BLaER1 treated with 17β-estradiol and CSF1 and Interleukin-3, amounts not matched to agents 10 nM and 100 nM (cell line): ENCODE measurements around the gene SRGN.
A peak's percentile ranks its signal among the peaks of the same experiment; 100 is the strongest.
"Not testable (repeated sequence)": the region's sequence is repeated elsewhere in the genome, so short reads cannot be mapped to it uniquely, and the experiment has no call there.

Experiments used
- H3K27ac ChIP-seq, 11 experiments: shearing (Covaris generic); formaldehyde crosslinking; 2 replicates each; pipeline ENCODE4 v1.8.1; 2022
- H3K27me3 ChIP-seq, 11 experiments: shearing (Covaris generic); formaldehyde crosslinking; 2 replicates each; pipeline ENCODE4 v1.8.1; 2022
- H3K36me3 ChIP-seq, 11 experiments: shearing (Covaris generic); formaldehyde crosslinking; 2 replicates each; pipeline ENCODE4 v1.8.1; 2022
- H3K4me1 ChIP-seq, 10 experiments: shearing (Covaris generic); formaldehyde crosslinking; 2 replicates each; pipeline ENCODE4 v1.8.1; 2022
- H3K4me2 ChIP-seq, 11 experiments: shearing (Covaris generic); formaldehyde crosslinking; 2 replicates each; pipeline ENCODE4 v1.8.1; 2022
- H3K4me3 ChIP-seq, 10 experiments: shearing (Covaris generic); formaldehyde crosslinking; 2 replicates each; pipeline ENCODE4 v1.8.1; 2022
- H3K9ac ChIP-seq, 11 experiments: shearing (Covaris generic); formaldehyde crosslinking; 2 replicates each; pipeline ENCODE4 v1.8.1; 2022
- H3K9me3 ChIP-seq, 11 experiments: shearing (Covaris generic); formaldehyde crosslinking; replicated peaks in 1 of 11; 2 replicates each; pipeline ENCODE4 v1.8.1; 2022
- H4K20me1 ChIP-seq, 11 experiments: shearing (Covaris generic); formaldehyde crosslinking; 2 replicates each; pipeline ENCODE4 v1.8.1; 2022
- Cebpa-rat ChIP-seq, 11 experiments: shearing (Covaris generic); IDR thresholded peaks; 2 replicates each; pipeline ENCODE4 v1.8.1; 2022

The SRGN gene, protein sequence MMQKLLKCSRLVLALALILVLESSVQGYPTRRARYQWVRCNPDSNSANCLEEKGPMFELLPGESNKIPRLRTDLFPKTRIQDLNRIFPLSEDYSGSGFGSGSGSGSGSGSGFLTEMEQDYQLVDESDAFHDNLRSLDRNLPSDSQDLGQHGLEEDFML

GRCh38 chr10:69087590-69088470 lies at the start of gene SRGN:
SRGN (plus strand) TSS chr10:69088103; CDS start chr10:69088158, 55 bp downstream.
- Histone ChIP-seq H3K27ac (peak within 1 kb of the TSS; percentile 82 to 98 (median 93)), H3K27me3 (no peaks in the 10 kb centered on the region), H3K4me2 (peak within 1 kb of the TSS; percentile 81 to 97 (median 90)), H3K36me3 (peaks cover 0 to 45% (median 37%) of the 10 kb centered on the region in 11 experiments; a peak in 16 of 22 replicates), H3K4me1 (peaks cover 44 to 72% (median 52%) of the 10 kb centered on the region in 10 experiments), H3K9me3 (peaks cover 0 to 17% (median 0%) of the 10 kb centered on the region in 11 experiments; a peak in 1 of 22 replicates), H3K9ac (peak within 1 kb of the TSS; percentile 80 to 98 (median 91)), H3K4me3 (peak within 1 kb of the TSS; percentile 51 to 91 (median 80)), H4K20me1 (peaks cover 0 to 44% (median 34%) of the 10 kb centered on the region in 11 experiments; a peak in 15 of 22 replicates)
- no peak for TF ChIP-seq Cebpa-rat (IDR thresholded peaks at IDR 0.05)

GRCh38 chr10:69040904-69041303 lies 47.0 kb upstream of the SRGN start:
- not testable (repeated sequence) for H3K27me3 ChIP-seq, H3K36me3 ChIP-seq, H3K4me2 ChIP-seq, H3K9ac ChIP-seq, H3K9me3 ChIP-seq, H4K20me1 ChIP-seq, H3K4me3 ChIP-seq, H3K27ac ChIP-seq
- H3K4me1 ChIP-seq = peaks cover 5 to 50% (median 27%) of the 10 kb centered on the region in 10 experiments

- TF ChIP-seq Cebpa-rat (IDR thresholded peaks at IDR 0.05) = no peak
- Histone ChIP-seq H3K4me2 (peak overlapping the region in 3 of 11 experiments; percentile 18 to 50 (median 37); a peak in 4 of 22 replicates), H3K9me3 (no peaks in the 10 kb centered on the region), H3K36me3 (no peaks in the 10 kb centered on the region), H4K20me1 (no peaks in the 10 kb centered on the region), H3K4me3 (no peak overlapping the region), H3K9ac (no peak overlapping the region), H3K4me1 (peaks cover 9 to 65% (median 41%) of the 10 kb centered on the region in 10 experiments), H3K27ac (peak overlapping the region in 3 of 11 experiments; percentile 32 to 40 (median 35); a peak in 8 of 22 replicates), H3K27me3 (no peaks in the 10 kb centered on the region)
Measured at GRCh38 chr10:69042417-69042816, 45.5 kb upstream of the SRGN start.

DNA sequence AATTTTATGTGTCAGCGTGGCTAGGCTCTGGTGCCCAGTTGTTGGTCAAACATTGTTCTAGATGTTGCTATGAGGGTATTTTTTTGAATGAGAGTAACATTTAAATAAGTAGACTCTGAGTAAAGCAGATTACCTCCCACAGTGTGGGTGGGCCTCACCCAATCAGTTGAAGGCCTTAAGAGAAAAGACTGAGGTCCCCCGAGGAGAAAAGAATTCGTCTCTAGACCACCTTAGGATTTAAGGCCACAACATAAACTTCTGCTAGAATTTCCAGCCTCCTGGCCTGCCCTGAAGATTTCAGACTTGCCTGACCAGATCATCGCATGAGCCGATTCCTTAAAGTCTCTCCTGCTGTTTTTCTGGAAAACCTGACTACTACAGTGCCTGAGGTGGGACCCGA lies 45.1 kb upstream of the SRGN start:
- Histone ChIP-seq H4K20me1 (no peaks in the 10 kb centered on the region), H3K27ac (peak overlapping the region in 4 of 11 experiments; percentile 6 to 40 (median 36); a peak in 5 of 22 replicates), H3K9ac (no peak overlapping the region; a peak in 1 of 22 replicates), H3K4me2 (peak overlapping the region in 3 of 11 experiments; percentile 18 to 50 (median 37); a peak in 4 of 22 replicates), H3K4me1 (peaks cover 9 to 70% (median 45%) of the 10 kb centered on the region in 10 experiments), H3K4me3 (no peak overlapping the region), H3K36me3 (no peaks in the 10 kb centered on the region), H3K27me3 (no peaks in the 10 kb centered on the region), H3K9me3 (no peaks in the 10 kb centered on the region)
- no peak for TF ChIP-seq Cebpa-rat (IDR thresholded peaks at IDR 0.05)

- Histone ChIP-seq H3K27me3 (no peaks in the 10 kb centered on the region), H4K20me1 (no peaks in the 10 kb centered on the region), H3K4me3 (no peak overlapping the region), H3K9me3 (no peaks in the 10 kb centered on the region), H3K36me3 (no peaks in the 10 kb centered on the region), H3K9ac (peak overlapping the region in 7 of 11 experiments; percentile 6 to 78 (median 38); a peak in 9 of 22 replicates), H3K4me1 (peaks cover 9 to 71% (median 50%) of the 10 kb centered on the region in 10 experiments), H3K27ac (peak overlapping the region in 9 of 11 experiments; percentile 52 to 99 (median 83); a peak in 16 of 22 replicates), H3K4me2 (peak overlapping the region in 6 of 11 experiments; percentile 52 to 84 (median 78); a peak in 12 of 22 replicates)
- no peak for TF ChIP-seq Cebpa-rat (IDR thresholded peaks at IDR 0.05)
Measured at GRCh38 chr10:69043931-69044531, 43.9 kb upstream of the SRGN start.

DNA sequence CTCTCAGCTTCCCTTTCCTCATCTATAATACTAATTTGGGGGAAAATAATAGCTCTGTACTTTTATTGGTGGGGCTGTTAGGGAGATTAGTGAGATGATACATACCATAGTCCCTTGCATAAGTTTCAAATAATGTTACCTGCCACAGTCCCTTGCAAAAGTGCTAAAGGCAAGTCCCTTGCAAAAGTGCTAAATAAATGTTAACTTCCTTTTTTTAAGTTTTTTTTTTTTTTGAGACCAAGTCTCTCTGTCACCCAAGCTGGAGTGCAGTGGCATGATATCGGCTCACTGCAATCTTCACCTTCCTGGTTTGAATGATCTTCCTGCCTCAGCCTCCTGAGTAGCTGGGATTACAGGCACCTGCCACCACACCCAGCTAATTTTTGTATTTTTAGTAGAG lies 43.4 kb upstream of the SRGN start:
- H3K4me1 ChIP-seq = peaks cover 9 to 75% (median 53%) of the 10 kb centered on the region in 10 experiments
- H3K27ac ChIP-seq = peak overlapping the region in 9 of 11 experiments; percentile 67 to 99 (median 83); a peak in 17 of 22 replicates
- peak overlapping the region in 7 of 11 experiments; percentile 30 to 78 (median 74); a peak in 11 of 22 replicates for H3K9ac ChIP-seq
- no peak for TF ChIP-seq Cebpa-rat (IDR thresholded peaks at IDR 0.05)
- peak overlapping the region in 7 of 11 experiments; percentile 52 to 84 (median 75); a peak in 12 of 22 replicates for H3K4me2 ChIP-seq
- no peaks in the 10 kb centered on the region for H3K9me3 ChIP-seq
- H3K4me3 ChIP-seq = no peak overlapping the region
- H4K20me1 ChIP-seq = no peaks in the 10 kb centered on the region
- H3K27me3 ChIP-seq = no peaks in the 10 kb centered on the region
- H3K36me3 ChIP-seq = no peaks in the 10 kb centered on the region

- H3K27me3 ChIP-seq = no peaks in the 10 kb centered on the region
- H3K4me1 ChIP-seq = peaks cover 9 to 86% (median 60%) of the 10 kb centered on the region in 10 experiments
- no peaks in the 10 kb centered on the region for H4K20me1 ChIP-seq
- no peaks in the 10 kb centered on the region for H3K9me3 ChIP-seq
- H3K4me3 ChIP-seq = no peak overlapping the region
- peak overlapping the region; percentile 9 to 84 (median 68); a peak in 21 of 22 replicates for H3K4me2 ChIP-seq
- H3K9ac ChIP-seq = peak overlapping the region in 10 of 11 experiments; percentile 30 to 78 (median 62); a peak in 15 of 22 replicates
- H3K36me3 ChIP-seq = no peaks in the 10 kb centered on the region
- peak; percentile 21 to 87 (median 69); a peak in 19 of 22 replicates for TF ChIP-seq Cebpa-rat (IDR thresholded peaks at IDR 0.05)
- H3K27ac ChIP-seq = peak overlapping the region; percentile 25 to 99 (median 79)
Measured at GRCh38 chr10:69045441-69046300, 42.2 kb upstream of the SRGN start.
